NCI-H2171 treated with DMSO at 0.1 percent for 48 hours (cell line): ENCODE data around the gene PFDN1.
"Not testable (repeated sequence)": the region's sequence is repeated elsewhere in the genome, so short reads cannot be mapped to it uniquely, and the experiment has no call there.

ENCODE experiments used
- DNase-seq: peaks from one replicate; lab custom pipeline; 2025; lab: John Stamatoyannopoulos, UW

Gene PFDN1

GRCh38 chr5:140302786-140303639 lies at the start of gene PFDN1:
Gene PFDN1, minus strand, starts transcription at chr5:140303101. Its CDS starts 28 bp downstream, at chr5:140303073.
- peak; percentile 89 for DNase-seq

GRCh38 chr5:140351609-140352334 lies 48.9 kb upstream of the PFDN1 start:
- DNase-seq: peak; percentile 19

- no peak for DNase-seq
These were observed 46.3 kb upstream of the PFDN1 start for GRCh38 chr5:140349244-140349643.

- no peak for DNase-seq
These were observed 45.2 kb upstream of the PFDN1 start for GRCh38 chr5:140348104-140348503.

- DNase-seq: no peak
These were observed 44.5 kb upstream of the PFDN1 start for GRCh38 chr5:140347360-140347759.

- peak; percentile 50 for DNase-seq
These were observed 43.7 kb upstream of the PFDN1 start, which contains the start of gene HBEGF for GRCh38 chr5:140346348-140347221. Gene HBEGF, minus strand, starts transcription at chr5:140346603. Its CDS starts 275 bp downstream, at chr5:140346328.

- DNase-seq: no peak
These were observed 43.0 kb upstream of the PFDN1 start for GRCh38 chr5:140345919-140346347.

- DNase-seq: no peak
These were observed 42.0 kb upstream of the PFDN1 start for GRCh38 chr5:140344683-140345423.

GRCh38 chr5:140343849-140344248 lies 40.9 kb upstream of the PFDN1 start:
- DNase-seq: not testable (repeated sequence)

- no peak for DNase-seq
These were observed 40.0 kb upstream of the PFDN1 start for GRCh38 chr5:140342896-140343295.

- DNase-seq: no peak
These were observed 39.4 kb upstream of the PFDN1 start for GRCh38 chr5:140342287-140342686.

GRCh38 chr5:140341591-140341990 lies 38.7 kb upstream of the PFDN1 start:
- DNase-seq: no peak

- no peak for DNase-seq
These were observed 37.8 kb upstream of the PFDN1 start for GRCh38 chr5:140340605-140341121.

- DNase-seq: no peak
These were observed 36.7 kb upstream of the PFDN1 start for GRCh38 chr5:140339636-140340035.

- DNase-seq: no peak
These were observed 36.0 kb upstream of the PFDN1 start for GRCh38 chr5:140338908-140339307.

- DNase-seq: no peak
These were observed 35.4 kb upstream of the PFDN1 start for GRCh38 chr5:140338336-140338735.

GRCh38 chr5:140337880-140338279 lies 35.0 kb upstream of the PFDN1 start:
- no peak for DNase-seq

- DNase-seq: no peak
These were observed 33.5 kb upstream of the PFDN1 start for GRCh38 chr5:140336388-140336787.

GRCh38 chr5:140331638-140332037 lies 28.7 kb upstream of the PFDN1 start:
- DNase-seq: no peak

- no peak for DNase-seq
These were observed 27.0 kb upstream of the PFDN1 start for GRCh38 chr5:140329739-140330481.
